Astrocyte (in vitro differentiated cells and primary cell): Measurements from ENCODE around the gene PDIA2.

Experiments used
- CTCF ChIP-seq: IDR thresholded peaks from 2 replicates; pipeline ENCODE4 v1.5.1; 2011; ENCODE audit warnings: low read depth, mild to moderate bottlenecking, inconsistent platforms, low read length, moderate library complexity; ENCODE audit not compliant: insufficient read depth
- EZH2 ChIP-seq: IDR thresholded peaks from 2 replicates; pipeline ENCODE4 v1.6.1; 2012; ENCODE audit warnings: mild to moderate bottlenecking, low read length, inconsistent platforms; ENCODE audit not compliant: insufficient read depth

DNA sequence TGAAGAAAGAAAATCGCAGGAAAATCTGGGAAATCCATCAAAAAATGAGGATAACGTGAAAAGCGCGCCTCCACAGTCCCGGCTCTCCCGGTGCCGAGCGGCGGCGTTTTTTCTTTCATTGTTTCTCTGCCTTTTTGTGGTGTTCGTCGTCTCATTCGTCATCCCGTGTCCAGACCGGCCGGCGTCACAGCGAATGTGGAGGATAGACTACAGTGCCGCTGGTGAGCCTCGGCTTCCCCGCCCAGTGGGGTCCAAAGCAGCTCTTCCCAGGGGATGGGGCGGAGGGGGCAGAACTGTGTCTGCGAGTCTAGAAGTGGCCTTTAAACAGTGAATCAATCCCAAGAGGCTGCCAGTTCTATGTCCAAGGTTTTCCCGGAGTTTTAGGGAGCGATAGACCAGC is 28.5 kb upstream of the PDIA2 start:
- no peak for TF ChIP-seq EZH2
- TF ChIP-seq CTCF = no peak
